Stimulated activated CD4-positive, alpha-beta T cell treated with anti-CD3 and anti-CD28 coated beads, Interleukin-12 subunit alpha, Interleukin-12 subunit beta, amount 100 ng/mL, for 48 hours (primary cell): ENCODE results near the gene FREM2.

ENCODE experiments used
- DNase-seq, 3 donors: peaks; one replicate each; pipeline ENCODE4 v3.0.0-alpha.2; 2020; ENCODE audit warnings: low read depth in 2 of 3, low spot score in 1 of 3

FREM2 gene

GRCh38 chr13:38883783-38884182, 196.9 kb downstream of the FREM2 start:
- no peak for DNase-seq

- no peak for DNase-seq
Observed at GRCh38 chr13:38888309-38888708, 201.4 kb downstream of the FREM2 start.

DNA sequence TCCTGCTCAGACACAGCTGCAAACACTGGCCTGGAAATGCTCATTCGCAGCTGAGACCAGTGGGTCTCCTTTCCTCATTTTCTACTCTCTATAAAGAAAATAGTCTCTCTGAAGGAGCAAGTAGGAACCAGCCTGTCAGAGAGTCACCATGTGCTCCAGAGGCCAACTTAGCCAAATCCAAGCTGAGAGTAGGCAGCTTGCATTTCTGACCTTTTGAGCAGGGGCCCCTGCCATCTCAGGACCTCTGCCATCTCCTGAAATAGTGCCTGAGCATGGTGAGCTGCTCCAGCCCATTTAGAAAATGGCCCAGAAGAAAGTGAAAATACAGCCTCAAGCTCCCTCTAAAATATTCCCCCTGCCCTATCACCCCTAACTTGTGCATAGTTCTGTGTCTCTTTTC, 208.2 kb downstream of the FREM2 start:
- no peak for DNase-seq

GRCh38 chr13:38897521-38897920, 210.6 kb downstream of the FREM2 start:
- no peak for DNase-seq

DNA sequence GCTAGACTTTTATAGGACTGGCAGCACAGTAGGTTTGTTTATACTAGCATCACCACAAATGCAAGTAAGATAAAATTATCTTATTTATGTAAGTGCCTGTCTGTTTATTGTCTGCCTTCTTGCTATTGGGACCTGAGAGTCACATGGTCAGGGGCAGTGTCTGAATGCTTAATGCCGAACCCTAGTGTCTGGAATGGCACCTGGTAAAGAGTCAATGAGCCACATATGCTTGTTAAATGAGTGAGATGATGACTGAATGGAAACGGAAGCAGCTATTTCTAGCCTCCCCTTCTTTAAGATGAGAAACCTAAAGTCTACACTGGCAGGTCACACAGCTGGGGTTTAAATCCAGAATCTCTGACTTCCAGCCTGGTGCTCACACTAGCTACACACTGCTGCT, 211.6 kb downstream of the FREM2 start:
- DNase-seq: no peak

DNA sequence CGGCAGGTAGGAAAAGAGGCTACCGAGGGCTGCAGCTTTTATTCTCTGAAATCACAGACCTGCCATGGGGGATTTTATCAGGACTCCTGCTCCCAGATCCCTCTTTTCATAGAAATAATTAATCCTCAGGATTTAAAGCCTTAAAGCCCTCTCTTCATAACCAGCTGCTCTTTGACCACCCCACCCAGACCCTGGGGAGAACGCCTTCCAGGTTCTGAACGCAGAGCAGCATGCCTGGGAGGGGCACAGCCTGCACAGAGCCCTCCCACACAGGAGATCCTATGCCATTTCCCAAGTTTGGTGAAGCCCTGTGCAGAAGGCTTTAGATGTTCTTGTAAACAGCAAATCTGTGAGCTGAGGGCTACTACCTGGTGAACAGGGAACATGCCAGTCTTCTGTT, 212.7 kb downstream of the FREM2 start:
- DNase-seq: no peak

DNA sequence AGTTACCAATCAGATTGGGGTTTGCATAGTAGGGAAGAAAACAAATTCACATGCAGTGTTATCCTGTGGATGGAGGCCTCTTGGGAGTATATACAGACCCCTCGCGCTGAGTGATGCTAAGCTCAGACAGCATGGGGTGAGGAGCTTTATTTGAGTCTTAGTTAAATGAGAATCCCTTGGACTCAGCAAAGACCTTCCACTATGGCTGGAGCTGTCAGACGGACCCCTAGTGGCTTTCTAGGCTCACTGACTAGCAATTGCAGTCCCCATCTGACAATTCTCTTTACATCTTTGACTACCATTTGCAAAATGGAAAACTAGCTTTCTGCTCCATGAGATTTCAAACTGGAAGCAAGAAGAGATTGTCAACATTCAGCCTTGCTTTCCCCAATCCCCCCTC, 213.3 kb downstream of the FREM2 start:
- no peak for DNase-seq

GRCh38 chr13:38902551-38902950, 215.7 kb downstream of the FREM2 start:
- no peak for DNase-seq

DNA sequence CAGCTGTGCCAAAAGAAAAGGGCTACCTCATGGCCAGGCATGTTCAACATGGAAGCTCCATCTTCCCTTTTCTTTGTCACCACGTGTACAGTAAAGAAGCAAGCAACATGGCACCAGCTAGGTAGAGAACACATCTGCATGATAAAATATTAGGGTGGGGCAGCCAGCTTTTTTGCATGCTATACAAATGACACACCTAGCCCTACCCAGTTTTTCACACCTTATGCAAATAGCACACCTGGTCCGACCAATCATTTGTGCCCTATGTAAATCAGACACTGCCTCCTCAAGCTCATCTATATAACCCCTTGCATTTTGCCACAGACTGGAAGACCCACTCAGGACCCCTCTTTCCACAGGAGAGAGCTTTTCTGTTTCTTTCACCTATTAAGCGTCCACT, 218.2 kb downstream of the FREM2 start:
- no peak for DNase-seq

DNA sequence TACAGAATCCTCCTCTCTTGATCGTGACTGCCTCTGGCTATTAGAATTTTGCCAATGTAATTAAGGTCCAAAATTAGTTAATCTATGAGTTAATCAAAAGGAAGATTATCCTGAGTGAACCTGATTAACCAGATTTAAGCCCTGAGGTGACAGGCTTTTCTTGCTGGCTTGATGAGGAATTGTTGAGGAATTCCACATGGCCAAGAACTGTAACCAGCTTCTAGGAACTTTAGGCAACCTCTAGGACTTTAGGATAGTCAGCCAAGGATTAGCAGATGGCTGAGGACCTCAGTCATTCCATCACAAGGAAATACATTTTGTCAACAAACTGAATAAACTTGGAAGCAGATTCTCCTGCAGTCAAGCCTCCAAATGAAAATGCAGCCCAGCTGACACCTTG, 219.0 kb downstream of the FREM2 start:
- DNase-seq: no peak

GRCh38 chr13:38908574-38908973, 221.7 kb downstream of the FREM2 start:
- DNase-seq: no peak

GRCh38 chr13:38914070-38914469, 227.2 kb downstream of the FREM2 start:
- no peak for DNase-seq

- no peak for DNase-seq
Observed at GRCh38 chr13:38921081-38921480, 234.2 kb downstream of the FREM2 start.

- no peak for DNase-seq
Observed at GRCh38 chr13:38922170-38922569, 235.3 kb downstream of the FREM2 start.

- no peak for DNase-seq
Observed at GRCh38 chr13:38933786-38934185, 246.9 kb downstream of the FREM2 start.
